ENCODE data around the gene UTS2.

DNA sequence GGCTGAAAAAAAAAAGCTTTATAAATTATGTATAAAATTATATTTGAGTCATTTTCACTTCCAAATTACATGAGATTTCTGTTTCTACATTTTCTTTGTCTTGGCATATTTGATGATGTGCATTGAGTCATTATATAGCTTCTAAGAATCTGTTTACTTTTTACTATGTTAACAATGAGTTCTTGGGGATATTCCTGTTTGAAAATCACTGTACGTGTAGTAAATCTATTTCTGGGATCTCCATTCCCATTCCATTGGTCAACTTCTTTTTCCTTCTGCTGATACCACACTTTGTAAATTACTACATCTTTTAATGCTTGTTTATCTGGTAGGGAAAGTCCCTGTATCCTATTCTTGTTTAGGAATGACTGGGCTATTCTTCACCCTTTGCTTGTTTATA lies 44.1 kb upstream of the UTS2 start:
- TF ChIP-seq POLR2A (IDR thresholded peaks at IDR 0.05), result no peak
- TF ChIP-seq, protein P1, sequence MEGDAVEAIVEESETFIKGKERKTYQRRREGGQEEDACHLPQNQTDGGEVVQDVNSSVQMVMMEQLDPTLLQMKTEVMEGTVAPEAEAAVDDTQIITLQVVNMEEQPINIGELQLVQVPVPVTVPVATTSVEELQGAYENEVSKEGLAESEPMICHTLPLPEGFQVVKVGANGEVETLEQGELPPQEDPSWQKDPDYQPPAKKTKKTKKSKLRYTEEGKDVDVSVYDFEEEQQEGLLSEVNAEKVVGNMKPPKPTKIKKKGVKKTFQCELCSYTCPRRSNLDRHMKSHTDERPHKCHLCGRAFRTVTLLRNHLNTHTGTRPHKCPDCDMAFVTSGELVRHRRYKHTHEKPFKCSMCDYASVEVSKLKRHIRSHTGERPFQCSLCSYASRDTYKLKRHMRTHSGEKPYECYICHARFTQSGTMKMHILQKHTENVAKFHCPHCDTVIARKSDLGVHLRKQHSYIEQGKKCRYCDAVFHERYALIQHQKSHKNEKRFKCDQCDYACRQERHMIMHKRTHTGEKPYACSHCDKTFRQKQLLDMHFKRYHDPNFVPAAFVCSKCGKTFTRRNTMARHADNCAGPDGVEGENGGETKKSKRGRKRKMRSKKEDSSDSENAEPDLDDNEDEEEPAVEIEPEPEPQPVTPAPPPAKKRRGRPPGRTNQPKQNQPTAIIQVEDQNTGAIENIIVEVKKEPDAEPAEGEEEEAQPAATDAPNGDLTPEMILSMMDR (IDR thresholded peaks at IDR 0.05), result no peak
- no peak for TF ChIP-seq EP300 (IDR thresholded peaks at IDR 0.05)
